ENCODE data around the gene STRBP. TPM values are rescaled to one million over a fixed set of nuclear protein-coding genes. Genes with fewer than 3 reads are reported as not detected.

STRBP gene
- total RNA-seq, 1 donor from 2014 or later = 99.4 TPM

DNA sequence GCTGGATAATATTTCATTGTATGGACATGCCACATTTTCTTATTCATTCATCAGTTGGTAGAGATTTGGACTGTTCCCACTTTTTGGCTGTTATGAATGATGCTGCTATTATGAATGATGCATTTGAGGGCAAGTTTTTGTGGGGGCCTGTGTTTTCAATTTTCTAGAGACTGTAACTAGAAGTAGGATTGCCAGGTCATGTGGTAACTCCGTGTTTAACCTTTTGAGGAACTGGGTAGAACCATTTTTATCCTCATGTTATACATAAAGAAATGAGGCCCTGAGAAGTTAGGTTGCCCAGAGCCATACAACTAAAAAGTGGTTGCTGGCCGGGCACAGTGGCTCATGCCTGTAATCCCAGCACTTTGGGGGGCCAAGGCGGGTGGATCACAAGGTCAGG is 22.4 kb upstream of the STRBP start:
- Histone ChIP-seq H2AFZ (replicated peaks) (no peak overlapping the region), H4K20me1 (ENCODE audit: low read depth) (no peaks in the 10 kb centered on the region), H3K9ac (no peak overlapping the region), H3K9me3 (ENCODE audit: low read depth) (no peaks in the 10 kb centered on the region), H3K4me3 (no peak overlapping the region), H3K27ac (no peak overlapping the region), H3K36me3 (no peaks in the 10 kb centered on the region), H3K4me2 (no peak overlapping the region), H3K27me3 (no peaks in the 10 kb centered on the region), H3F3A (ENCODE audit: low read depth) (peaks cover 14% of the 10 kb centered on the region), H3K4me1 (peaks cover 18% of the 10 kb centered on the region), H3K79me2 (ENCODE audit: low read depth) (no peaks in the 10 kb centered on the region)
- Mint-ChIP-seq H3K27ac (no peak overlapping the region), H3K4me1 (peaks cover 19% of the 10 kb centered on the region), H3K27me3 (ENCODE audit: insufficient read depth, low read depth) (peaks cover 7% of the 10 kb centered on the region), H3K36me3 (no peaks in the 10 kb centered on the region), H3K4me3 (no peak overlapping the region), H3K9me3 (no peaks in the 10 kb centered on the region)
- DNase-seq (ENCODE audit: low spot score) = no peak
- TF ChIP-seq EZH2phosphoT487 (IDR thresholded peaks at IDR 0.05) (no peak), EZH2 (IDR thresholded peaks at IDR 0.05) (no peak)
- TF ChIP-seq, protein P1, sequence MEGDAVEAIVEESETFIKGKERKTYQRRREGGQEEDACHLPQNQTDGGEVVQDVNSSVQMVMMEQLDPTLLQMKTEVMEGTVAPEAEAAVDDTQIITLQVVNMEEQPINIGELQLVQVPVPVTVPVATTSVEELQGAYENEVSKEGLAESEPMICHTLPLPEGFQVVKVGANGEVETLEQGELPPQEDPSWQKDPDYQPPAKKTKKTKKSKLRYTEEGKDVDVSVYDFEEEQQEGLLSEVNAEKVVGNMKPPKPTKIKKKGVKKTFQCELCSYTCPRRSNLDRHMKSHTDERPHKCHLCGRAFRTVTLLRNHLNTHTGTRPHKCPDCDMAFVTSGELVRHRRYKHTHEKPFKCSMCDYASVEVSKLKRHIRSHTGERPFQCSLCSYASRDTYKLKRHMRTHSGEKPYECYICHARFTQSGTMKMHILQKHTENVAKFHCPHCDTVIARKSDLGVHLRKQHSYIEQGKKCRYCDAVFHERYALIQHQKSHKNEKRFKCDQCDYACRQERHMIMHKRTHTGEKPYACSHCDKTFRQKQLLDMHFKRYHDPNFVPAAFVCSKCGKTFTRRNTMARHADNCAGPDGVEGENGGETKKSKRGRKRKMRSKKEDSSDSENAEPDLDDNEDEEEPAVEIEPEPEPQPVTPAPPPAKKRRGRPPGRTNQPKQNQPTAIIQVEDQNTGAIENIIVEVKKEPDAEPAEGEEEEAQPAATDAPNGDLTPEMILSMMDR (IDR thresholded peaks at IDR 0.05) = no peak

DNA sequence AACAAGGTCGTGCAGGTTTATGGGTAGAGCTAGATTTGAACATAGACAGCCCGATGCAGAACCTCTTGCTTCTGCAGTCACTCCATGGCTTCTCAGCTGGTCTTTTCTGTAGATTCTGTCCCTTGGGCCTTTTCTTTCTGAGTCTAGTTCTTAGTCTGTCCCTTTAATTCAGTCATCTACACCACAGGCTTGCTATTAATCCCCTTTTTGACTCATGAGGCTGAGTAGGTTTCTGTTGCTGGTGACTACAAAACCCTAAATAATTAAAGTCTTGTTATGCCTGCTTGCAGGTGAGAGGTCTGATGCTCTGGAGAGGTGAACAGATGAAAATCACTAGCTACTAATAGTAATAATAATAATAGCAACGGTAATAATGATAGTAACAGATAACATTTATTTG is 19.3 kb upstream of the STRBP start:
- H3K27ac ChIP-seq = no peak overlapping the region
- no peaks in the 10 kb centered on the region for H3K9me3 ChIP-seq (ENCODE audit: low read depth)
- H2AFZ ChIP-seq (replicated peaks) = no peak overlapping the region
- no peak overlapping the region for H3K4me3 ChIP-seq
- peaks cover 14% of the 10 kb centered on the region for H3F3A ChIP-seq (ENCODE audit: low read depth)
- no peak overlapping the region for H3K4me3 Mint-ChIP-seq
- no peak for TF ChIP-seq EZH2phosphoT487 (IDR thresholded peaks at IDR 0.05)
- TF ChIP-seq, protein P1 (IDR thresholded peaks at IDR 0.05) = no peak
- TF ChIP-seq EZH2 (IDR thresholded peaks at IDR 0.05) = no peak
- H3K36me3 ChIP-seq = no peaks in the 10 kb centered on the region
- H3K27me3 Mint-ChIP-seq (ENCODE audit: insufficient read depth, low read depth) = peaks cover 9% of the 10 kb centered on the region
- peaks cover 18% of the 10 kb centered on the region for H3K4me1 ChIP-seq
- H3K9ac ChIP-seq = no peak overlapping the region
- H3K4me1 Mint-ChIP-seq = peaks cover 20% of the 10 kb centered on the region
- no peaks in the 10 kb centered on the region for H3K36me3 Mint-ChIP-seq
- no peaks in the 10 kb centered on the region for H3K79me2 ChIP-seq (ENCODE audit: low read depth)
- H3K27me3 ChIP-seq = no peaks in the 10 kb centered on the region
- DNase-seq (ENCODE audit: low spot score) = no peak
- peak overlapping the region; percentile 33 for H3K4me2 ChIP-seq
- H3K9me3 Mint-ChIP-seq = no peaks in the 10 kb centered on the region
- no peaks in the 10 kb centered on the region for H4K20me1 ChIP-seq (ENCODE audit: low read depth)
- H3K27ac Mint-ChIP-seq = no peak overlapping the region

DNA sequence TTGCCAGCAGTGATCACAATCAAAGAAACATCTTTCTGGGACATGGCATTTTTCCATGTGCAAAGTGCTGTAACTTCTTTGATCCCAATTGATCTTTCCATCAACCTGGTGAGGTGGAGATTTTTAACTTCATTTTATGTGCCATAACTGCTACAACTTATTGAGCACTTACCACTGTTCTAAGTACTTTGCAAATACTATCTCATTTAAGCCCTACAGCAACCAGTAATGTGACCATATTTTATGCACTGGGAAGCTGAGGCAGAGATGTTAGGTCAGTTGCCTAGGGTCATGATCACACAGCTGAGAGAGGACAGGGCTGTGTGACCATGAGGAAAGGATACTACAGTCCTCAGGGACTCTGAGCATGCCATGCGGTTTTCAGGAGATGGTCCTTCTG is 17.9 kb upstream of the STRBP start:
- Histone ChIP-seq H3K27ac (no peak overlapping the region), H3K4me3 (no peak overlapping the region), H3K9ac (no peak overlapping the region), H3K27me3 (no peaks in the 10 kb centered on the region), H3K36me3 (no peaks in the 10 kb centered on the region), H3K4me1 (peaks cover 29% of the 10 kb centered on the region), H3K9me3 (ENCODE audit: low read depth) (no peaks in the 10 kb centered on the region), H3K4me2 (no peak overlapping the region), H2AFZ (replicated peaks) (no peak overlapping the region), H3F3A (ENCODE audit: low read depth) (peaks cover 12% of the 10 kb centered on the region), H4K20me1 (ENCODE audit: low read depth) (no peaks in the 10 kb centered on the region), H3K79me2 (ENCODE audit: low read depth) (no peaks in the 10 kb centered on the region)
- no peak for DNase-seq (ENCODE audit: low spot score)
- H3K27ac Mint-ChIP-seq = no peak overlapping the region
- H3K27me3 Mint-ChIP-seq (ENCODE audit: insufficient read depth, low read depth) = peaks cover 4% of the 10 kb centered on the region
- TF ChIP-seq, protein P1 (IDR thresholded peaks at IDR 0.05) = no peak
- TF ChIP-seq EZH2phosphoT487 (IDR thresholded peaks at IDR 0.05) (no peak), EZH2 (IDR thresholded peaks at IDR 0.05) (no peak)
- peaks cover 12% of the 10 kb centered on the region for H3K4me1 Mint-ChIP-seq
- no peaks in the 10 kb centered on the region for H3K36me3 Mint-ChIP-seq
- H3K9me3 Mint-ChIP-seq = no peaks in the 10 kb centered on the region
- no peak overlapping the region for H3K4me3 Mint-ChIP-seq
